Dermis blood vessel endothelial cell (primary cell): ENCODE data around the gene SPP1. TPM values are rescaled to one million over a fixed set of nuclear protein-coding genes. Genes with fewer than 3 reads are reported as not detected.
"Not testable (repeated sequence)": the region's sequence is repeated elsewhere in the genome, so short reads cannot be mapped to it uniquely, and the experiment has no call there.

Experiments
- DNase-seq: peaks from one replicate; pipeline ENCODE4 v3.0.0; 2010
- total RNA-seq: library from RNA; depleted of rRNA; stranded (reverse); fragments of >200 nt; gene quantifications from 2 replicates; pipeline ENCODE4 v1.2.3, GENCODE V29; 2014

Gene SPP1
- total RNA-seq, result 4.4 and 11.6 TPM in 2 replicates

GRCh38 chr4:87975466-87975865 is at the start of gene SPP1:
Gene SPP1 (plus strand): TSS chr4:87975714. CDS start chr4:87976896, 1,182 bp downstream.
- no peak for DNase-seq

- DNase-seq, result no peak
Measured at GRCh38 chr4:87926554-87927098, 48.9 kb upstream of the SPP1 start.

- no peak for DNase-seq
Measured at GRCh38 chr4:87930629-87931028, 44.9 kb upstream of the SPP1 start.

GRCh38 chr4:87931932-87932331 is 43.6 kb upstream of the SPP1 start:
- DNase-seq, result no peak

- no peak for DNase-seq
Measured at GRCh38 chr4:87932718-87933141, 42.8 kb upstream of the SPP1 start.

GRCh38 chr4:87933337-87933736 is 42.2 kb upstream of the SPP1 start:
- DNase-seq, result no peak

GRCh38 chr4:87934157-87934704 is 41.3 kb upstream of the SPP1 start:
- no peak for DNase-seq

GRCh38 chr4:87934973-87935372 is 40.5 kb upstream of the SPP1 start:
- no peak for DNase-seq

- not testable (repeated sequence) for DNase-seq
Measured at GRCh38 chr4:87935954-87936353, 39.6 kb upstream of the SPP1 start.

GRCh38 chr4:87937523-87937922 is 38.0 kb upstream of the SPP1 start:
- DNase-seq, result no peak

GRCh38 chr4:87938746-87939145 is 36.8 kb upstream of the SPP1 start:
- DNase-seq, result no peak

GRCh38 chr4:87939978-87940690 is 35.4 kb upstream of the SPP1 start:
- DNase-seq, result no peak

GRCh38 chr4:87940809-87941208 is 34.7 kb upstream of the SPP1 start:
- not testable (repeated sequence) for DNase-seq

- DNase-seq, result no peak
Measured at GRCh38 chr4:87941537-87942392, 33.7 kb upstream of the SPP1 start.

GRCh38 chr4:87943660-87944149 is 31.8 kb upstream of the SPP1 start:
- no peak for DNase-seq

GRCh38 chr4:87944967-87945366 is 30.5 kb upstream of the SPP1 start:
- no peak for DNase-seq

- DNase-seq, result peak; percentile 13
Measured at GRCh38 chr4:87946766-87947165, 28.7 kb upstream of the SPP1 start.

GRCh38 chr4:87947381-87948160 is 27.9 kb upstream of the SPP1 start:
- no peak for DNase-seq

GRCh38 chr4:87949961-87950360 is 25.6 kb upstream of the SPP1 start:
- peak; percentile 82 for DNase-seq

- peak; percentile 10 for DNase-seq
Measured at GRCh38 chr4:87950493-87950892, 25.0 kb upstream of the SPP1 start.

- DNase-seq, result no peak
Measured at GRCh38 chr4:87950936-87951511, 24.5 kb upstream of the SPP1 start.

- no peak for DNase-seq
Measured at GRCh38 chr4:87953826-87954225, 21.7 kb upstream of the SPP1 start.
